ENCODE measurements around the gene ACP5. TPM values are rescaled to one million over a fixed set of nuclear protein-coding genes. Genes with fewer than 3 reads are reported as not detected.

The ACP5 gene
- total RNA-seq, 1 experiment from 2014 or later = 3.5 TPM

DNA sequence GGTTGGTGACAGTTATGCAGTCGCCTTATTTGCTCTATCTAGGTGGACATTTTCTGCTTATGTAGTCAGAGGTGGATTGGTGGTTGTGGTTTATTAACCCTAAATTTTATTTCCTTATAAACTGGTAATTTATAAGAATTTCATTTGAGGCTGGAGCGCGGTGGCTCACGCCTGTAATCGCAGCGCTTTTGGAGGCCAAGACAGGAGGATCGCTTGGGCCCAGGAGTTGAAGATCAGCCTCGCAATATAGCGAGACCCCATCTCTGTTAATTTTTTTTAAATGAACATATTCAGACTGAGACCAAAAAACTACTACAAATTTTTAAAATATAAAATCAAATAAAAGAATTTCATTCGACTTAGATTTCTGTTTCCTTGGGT is 20.6 kb upstream of the ACP5 start:
- Histone ChIP-seq H2AFZ (peak overlapping the region; percentile 84), H3K36me3 (ENCODE audit: low read depth) (peaks cover 19% of the 10 kb centered on the region), H3K4me3 (peak overlapping the region; percentile 97), H3K9me3 (ENCODE audit: insufficient read depth, low read depth) (no peaks in the 10 kb centered on the region), H4K20me1 (ENCODE audit: insufficient read depth) (peaks cover 9% of the 10 kb centered on the region; the same call in 1 of the 2 replicates), H3F3A (ENCODE audit: insufficient read depth, low read depth) (peaks cover 11% of the 10 kb centered on the region; the same call in 1 of the 2 replicates), H3K4me2 (peak overlapping the region; percentile 94), H3K27ac (0 out of 2 replicates have a peak overlapping the region, but pooled peaks have one; percentile 53), H3K4me1 (replicated peaks; ENCODE audit: insufficient read depth) (peaks cover 14% of the 10 kb centered on the region), H3K79me2 (ENCODE audit: low read depth) (peaks cover 55% of the 10 kb centered on the region), H3K9me2 (ENCODE audit: insufficient read depth) (no peaks in the 10 kb centered on the region), H3K27me3 (ENCODE audit: insufficient read depth, low read depth) (no peaks in the 10 kb centered on the region)
- no TSS peak for BruUV-seq (replicated peaks)
- CTCF ChIA-PET = no interaction called here
- TF ChIP-seq EZH2 (IDR thresholded peaks at IDR 0.05; ENCODE audit: low read depth) = no peak
- TF ChIP-seq, protein P1, sequence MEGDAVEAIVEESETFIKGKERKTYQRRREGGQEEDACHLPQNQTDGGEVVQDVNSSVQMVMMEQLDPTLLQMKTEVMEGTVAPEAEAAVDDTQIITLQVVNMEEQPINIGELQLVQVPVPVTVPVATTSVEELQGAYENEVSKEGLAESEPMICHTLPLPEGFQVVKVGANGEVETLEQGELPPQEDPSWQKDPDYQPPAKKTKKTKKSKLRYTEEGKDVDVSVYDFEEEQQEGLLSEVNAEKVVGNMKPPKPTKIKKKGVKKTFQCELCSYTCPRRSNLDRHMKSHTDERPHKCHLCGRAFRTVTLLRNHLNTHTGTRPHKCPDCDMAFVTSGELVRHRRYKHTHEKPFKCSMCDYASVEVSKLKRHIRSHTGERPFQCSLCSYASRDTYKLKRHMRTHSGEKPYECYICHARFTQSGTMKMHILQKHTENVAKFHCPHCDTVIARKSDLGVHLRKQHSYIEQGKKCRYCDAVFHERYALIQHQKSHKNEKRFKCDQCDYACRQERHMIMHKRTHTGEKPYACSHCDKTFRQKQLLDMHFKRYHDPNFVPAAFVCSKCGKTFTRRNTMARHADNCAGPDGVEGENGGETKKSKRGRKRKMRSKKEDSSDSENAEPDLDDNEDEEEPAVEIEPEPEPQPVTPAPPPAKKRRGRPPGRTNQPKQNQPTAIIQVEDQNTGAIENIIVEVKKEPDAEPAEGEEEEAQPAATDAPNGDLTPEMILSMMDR (conservative IDR thresholded peaks at IDR 0.05) = no peak
- no peak for DNase-seq
- intact Hi-C loops (cut with micrococcal nuclease; ENCODE audit: unreplicated experiment) = no loop called here
- POLR2A ChIA-PET (ENCODE audit: unreplicated experiment) = interaction anchor here (0.6 to 0.7 kb wide), 2 partner anchors 102 to 389 kb away, joined by 3 to 12 read pairs; no protein-coding TSS in a partner anchor

DNA sequence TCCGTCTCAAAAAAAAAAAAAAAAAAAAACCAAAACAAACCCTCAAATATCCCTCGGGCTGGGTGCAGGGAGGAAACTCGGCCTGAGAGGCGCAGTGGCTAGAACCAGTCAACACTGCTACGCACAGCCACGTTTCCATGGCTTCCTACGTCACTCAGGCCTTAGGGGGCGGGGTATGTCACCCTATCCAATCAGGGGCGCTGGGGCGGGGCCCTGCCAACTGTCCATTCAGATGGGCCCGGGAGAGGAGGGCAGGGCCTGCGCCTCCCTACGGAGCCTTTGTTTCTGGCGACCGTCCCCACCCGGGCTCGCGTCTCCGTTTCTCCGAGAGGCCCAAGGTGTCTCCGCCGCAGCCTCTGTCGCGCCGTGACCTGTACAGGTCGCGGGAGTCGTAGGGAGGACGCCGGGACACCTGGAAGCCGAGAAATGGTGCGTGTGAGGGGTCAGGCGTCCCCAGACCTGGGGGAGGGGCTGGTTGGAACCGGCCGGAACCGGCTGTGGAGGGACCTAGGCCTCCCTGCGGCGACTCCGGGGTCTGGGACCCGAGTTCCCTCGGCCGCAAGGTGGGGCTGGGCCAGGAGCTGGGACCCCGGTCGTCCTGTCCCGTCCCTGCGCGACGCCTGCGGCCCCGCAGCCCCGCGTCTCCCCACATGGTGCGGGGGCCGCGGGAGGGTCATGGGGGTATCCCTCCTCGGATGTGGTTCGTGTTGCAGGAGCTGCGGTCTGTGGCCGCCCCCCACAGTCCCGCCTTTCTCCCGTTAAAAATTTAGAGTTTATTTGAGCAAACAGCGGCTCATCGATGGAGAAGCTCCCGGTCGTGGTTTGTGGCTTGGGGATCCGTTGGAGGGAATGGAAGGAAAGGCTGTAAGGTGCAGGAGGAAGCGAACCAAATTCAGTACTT is 20.0 kb upstream of the ACP5 start, which contains the start of gene ZNF627:
TSS of gene ZNF627 (plus strand) at position 282 of the 901 bp plus-strand sequence. CDS start at position 427, 145 bp downstream.
- H3F3A ChIP-seq (ENCODE audit: insufficient read depth, low read depth) = peaks cover 10% of the 10 kb centered on the region; the same call in 1 of the 2 replicates
- peaks cover 9% of the 10 kb centered on the region; the same call in 1 of the 2 replicates for H4K20me1 ChIP-seq (ENCODE audit: insufficient read depth)
- BruUV-seq (replicated peaks) = TSS peak; percentile 45
- peaks cover 14% of the 10 kb centered on the region for H3K4me1 ChIP-seq (replicated peaks; ENCODE audit: insufficient read depth)
- peak within 1 kb of the TSS; percentile 65 for H3K27ac ChIP-seq
- DNase-seq = peak; percentile 98
- H3K4me3 ChIP-seq = peak within 1 kb of the TSS; percentile 97
- peaks cover 49% of the 10 kb centered on the region for H3K79me2 ChIP-seq (ENCODE audit: low read depth)
- H2AFZ ChIP-seq = peak within 1 kb of the TSS; percentile 84
- ChIA-PET POLR2A (ENCODE audit: unreplicated experiment) (interaction anchor here (0.6 to 0.7 kb wide), 4 partner anchors 29 to 390 kb away, joined by 3 to 19 read pairs (median 10); no protein-coding TSS in a partner anchor), CTCF (interaction anchor here (0.7 kb wide), 1 partner anchor 385 kb away, joined by 20 read pairs; no protein-coding TSS in a partner anchor)
- no peak for TF ChIP-seq EZH2 (IDR thresholded peaks at IDR 0.05; ENCODE audit: low read depth)
- TF ChIP-seq, protein P1 (conservative IDR thresholded peaks at IDR 0.05) = 0 out of 2 replicates have a peak, but pooled peaks have one; percentile 22
- H3K4me2 ChIP-seq = peak within 1 kb of the TSS; percentile 94
- no peaks in the 10 kb centered on the region for H3K9me2 ChIP-seq (ENCODE audit: insufficient read depth)
- H3K27me3 ChIP-seq (ENCODE audit: insufficient read depth, low read depth) = no peaks in the 10 kb centered on the region
- H3K9me3 ChIP-seq (ENCODE audit: insufficient read depth, low read depth) = no peaks in the 10 kb centered on the region
- intact Hi-C loops (cut with micrococcal nuclease; ENCODE audit: unreplicated experiment) = no loop called here
- H3K36me3 ChIP-seq (ENCODE audit: low read depth) = peaks cover 15% of the 10 kb centered on the region

DNA sequence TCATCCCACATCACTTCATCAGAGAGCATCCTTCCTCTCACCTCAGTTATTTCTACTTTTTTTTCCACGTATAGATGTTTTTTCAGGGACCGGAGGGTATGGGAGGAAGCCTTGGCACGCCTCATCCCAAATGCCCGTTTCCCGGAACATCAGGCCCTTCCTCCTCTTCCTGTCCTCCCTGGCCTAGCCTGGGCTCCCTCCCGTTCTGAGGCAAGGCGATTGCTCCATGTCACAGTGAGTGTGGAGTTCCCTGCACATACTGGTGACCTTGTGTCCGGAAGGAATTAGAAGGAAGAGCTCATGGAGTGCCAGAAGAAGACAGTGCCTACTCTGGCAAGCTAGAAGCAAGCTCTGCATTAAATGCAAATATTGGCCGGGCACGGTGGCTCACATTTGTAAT is 18.7 kb upstream of the ACP5 start:
- no peak overlapping the region for H3K4me3 ChIP-seq
- H4K20me1 ChIP-seq (ENCODE audit: insufficient read depth) = peaks cover 9% of the 10 kb centered on the region; the same call in 1 of the 2 replicates
- peaks cover 13% of the 10 kb centered on the region for H3K36me3 ChIP-seq (ENCODE audit: low read depth)
- peaks cover 36% of the 10 kb centered on the region for H3K79me2 ChIP-seq (ENCODE audit: low read depth)
- peaks cover 8% of the 10 kb centered on the region; the same call in 1 of the 2 replicates for H3F3A ChIP-seq (ENCODE audit: insufficient read depth, low read depth)
- no peaks in the 10 kb centered on the region for H3K9me3 ChIP-seq (ENCODE audit: insufficient read depth, low read depth)
- POLR2A ChIA-PET (ENCODE audit: unreplicated experiment) = interaction anchor here (0.7 kb wide), 2 partner anchors 44 to 250 kb away, joined by 3 to 4 read pairs; partner anchors contain the start of gene TMEM205
- no peak overlapping the region for H2AFZ ChIP-seq
- no peak overlapping the region for H3K27ac ChIP-seq
- no peaks in the 10 kb centered on the region for H3K9me2 ChIP-seq (ENCODE audit: insufficient read depth)
- intact Hi-C loops (cut with micrococcal nuclease; ENCODE audit: unreplicated experiment) = no loop called here
- CTCF ChIA-PET = no interaction called here
- H3K4me1 ChIP-seq (replicated peaks; ENCODE audit: insufficient read depth) = peaks cover 14% of the 10 kb centered on the region
- no peak for DNase-seq
- TF ChIP-seq, protein P1 (conservative IDR thresholded peaks at IDR 0.05) = no peak
- TF ChIP-seq EZH2 (IDR thresholded peaks at IDR 0.05; ENCODE audit: low read depth) = no peak
- H3K27me3 ChIP-seq (ENCODE audit: insufficient read depth, low read depth) = no peaks in the 10 kb centered on the region
- H3K4me2 ChIP-seq = peak overlapping the region; percentile 71
- BruUV-seq (replicated peaks) = no TSS peak

Measured in PC-9 (cell line).